Erythroblast (primary cell): ENCODE data around the gene SELENOW.
"Not testable (repeated sequence)": the region's sequence is repeated elsewhere in the genome, so short reads cannot be mapped to it uniquely, and the experiment has no call there.

Experiments used
- GATA1 ChIP-seq: IDR thresholded peaks from 2 replicates; pipeline ENCODE4 v1.6.1; 2011; ENCODE audit warnings: low read depth, mild to moderate bottlenecking, control low read depth, low read length, moderate library complexity
- POLR2A ChIP-seq: IDR thresholded peaks from 2 replicates; pipeline ENCODE4 v1.6.1; 2011; ENCODE audit warnings: mild to moderate bottlenecking, low read length

GRCh38 chr19:47746129-47746528 lies 32.4 kb upstream of the SELENOW start:
- not testable (repeated sequence) for TF ChIP-seq POLR2A, GATA1
